ENCODE data around the gene SARS1. TPM values are rescaled to one million over a fixed set of nuclear protein-coding genes. Genes with fewer than 3 reads are reported as not detected.

Gene SARS1
- total and polyA plus RNA-seq, 2 experiments from 2014 or later = 158 to 180 TPM

DNA sequence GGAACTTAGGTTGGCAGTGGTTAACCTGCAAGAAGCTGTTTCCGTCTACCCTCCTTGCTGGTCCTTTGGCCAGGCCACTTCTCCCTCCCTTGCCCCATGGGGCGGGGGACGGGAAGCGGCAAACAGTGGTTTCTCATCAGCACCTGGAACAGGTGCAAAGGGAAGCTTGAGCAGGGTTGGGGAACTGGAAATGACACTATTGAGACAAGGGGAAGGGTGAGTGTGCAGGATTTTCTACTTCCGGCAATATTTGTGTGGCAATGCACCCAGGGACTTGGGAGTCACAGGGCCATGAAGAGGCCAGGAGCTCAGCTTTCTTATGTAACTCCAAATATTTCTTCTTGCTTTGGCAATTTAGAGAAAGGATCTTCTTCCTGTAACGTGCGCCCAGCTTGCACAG lies 29.0 kb upstream of the SARS1 start:
- TF ChIP-seq EZH2 (IDR thresholded peaks at IDR 0.05; ENCODE audit: borderline replicate concordance) = no peak
- TF ChIP-seq EZH2phosphoT487 (IDR thresholded peaks at IDR 0.05; ENCODE audit: low read depth, severe bottlenecking, unreplicated experiment) = no peak
- TF ChIP-seq, protein P1, sequence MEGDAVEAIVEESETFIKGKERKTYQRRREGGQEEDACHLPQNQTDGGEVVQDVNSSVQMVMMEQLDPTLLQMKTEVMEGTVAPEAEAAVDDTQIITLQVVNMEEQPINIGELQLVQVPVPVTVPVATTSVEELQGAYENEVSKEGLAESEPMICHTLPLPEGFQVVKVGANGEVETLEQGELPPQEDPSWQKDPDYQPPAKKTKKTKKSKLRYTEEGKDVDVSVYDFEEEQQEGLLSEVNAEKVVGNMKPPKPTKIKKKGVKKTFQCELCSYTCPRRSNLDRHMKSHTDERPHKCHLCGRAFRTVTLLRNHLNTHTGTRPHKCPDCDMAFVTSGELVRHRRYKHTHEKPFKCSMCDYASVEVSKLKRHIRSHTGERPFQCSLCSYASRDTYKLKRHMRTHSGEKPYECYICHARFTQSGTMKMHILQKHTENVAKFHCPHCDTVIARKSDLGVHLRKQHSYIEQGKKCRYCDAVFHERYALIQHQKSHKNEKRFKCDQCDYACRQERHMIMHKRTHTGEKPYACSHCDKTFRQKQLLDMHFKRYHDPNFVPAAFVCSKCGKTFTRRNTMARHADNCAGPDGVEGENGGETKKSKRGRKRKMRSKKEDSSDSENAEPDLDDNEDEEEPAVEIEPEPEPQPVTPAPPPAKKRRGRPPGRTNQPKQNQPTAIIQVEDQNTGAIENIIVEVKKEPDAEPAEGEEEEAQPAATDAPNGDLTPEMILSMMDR (IDR thresholded peaks at IDR 0.05; ENCODE audit: poor library complexity) = no peak
- H4K20me1 ChIP-seq (ENCODE audit: insufficient read depth, poor library complexity, severe bottlenecking) = no peaks in the 10 kb centered on the region
- H3K27me3 ChIP-seq = no peaks in the 10 kb centered on the region
- no peak overlapping the region for H2AFZ ChIP-seq
- DNase-seq (ENCODE audit: low spot score) = no peak
- H3K36me3 ChIP-seq (replicated peaks; ENCODE audit: insufficient read depth, low read depth) = no peaks in the 10 kb centered on the region
- H3K27ac ChIP-seq = no peak overlapping the region
- H3K4me2 ChIP-seq = no peak overlapping the region
- no peaks in the 10 kb centered on the region for H3K79me2 ChIP-seq
- 96% methylated on average over 7 of the region's 7 CpGs for WGBS (ENCODE audit: low lambda C conversion rate, missing lambda C conversion rate)
- H3K4me3 ChIP-seq = no peak overlapping the region
- H3K4me1 ChIP-seq (ENCODE audit: insufficient read depth) = peaks cover 15% of the 10 kb centered on the region
- no peaks in the 10 kb centered on the region for H3K9me3 ChIP-seq (ENCODE audit: low read depth)
- no peaks in the 10 kb centered on the region for H3K9me2 ChIP-seq (replicated peaks; ENCODE audit: insufficient read depth)

DNA sequence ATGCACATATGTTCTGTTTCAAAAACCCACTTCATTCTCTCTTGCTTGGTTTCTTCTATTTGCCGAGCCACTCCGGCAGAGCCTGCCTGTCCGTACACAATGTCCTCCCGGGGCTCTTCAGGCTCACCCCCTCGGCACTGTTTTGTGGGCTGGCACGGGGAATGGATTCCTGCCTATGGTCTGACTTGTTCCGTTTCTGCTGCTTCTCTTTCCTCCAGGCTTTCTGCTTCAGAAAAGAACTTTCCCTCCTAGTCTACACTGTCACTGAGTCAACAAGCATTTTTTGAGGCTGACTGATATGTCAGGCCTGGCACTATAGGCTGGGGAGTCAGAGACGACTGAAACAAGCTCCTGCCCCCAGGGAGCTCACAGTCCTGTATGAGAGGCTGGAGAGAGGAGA lies 28.4 kb upstream of the SARS1 start:
- TF ChIP-seq EZH2phosphoT487 (IDR thresholded peaks at IDR 0.05; ENCODE audit: low read depth, severe bottlenecking, unreplicated experiment) = no peak
- TF ChIP-seq, protein P1 (IDR thresholded peaks at IDR 0.05; ENCODE audit: poor library complexity) = no peak
- Histone ChIP-seq H3K4me3 (no peak overlapping the region), H4K20me1 (ENCODE audit: insufficient read depth, poor library complexity, severe bottlenecking) (no peaks in the 10 kb centered on the region), H3K27ac (no peak overlapping the region), H3K27me3 (no peaks in the 10 kb centered on the region), H3K79me2 (no peaks in the 10 kb centered on the region), H3K9me2 (replicated peaks; ENCODE audit: insufficient read depth) (no peaks in the 10 kb centered on the region), H3K9me3 (ENCODE audit: low read depth) (no peaks in the 10 kb centered on the region), H3K4me1 (ENCODE audit: insufficient read depth) (peaks cover 9% of the 10 kb centered on the region), H3K4me2 (no peak overlapping the region), H3K36me3 (replicated peaks; ENCODE audit: insufficient read depth, low read depth) (no peaks in the 10 kb centered on the region), H2AFZ (no peak overlapping the region)
- WGBS (ENCODE audit: low lambda C conversion rate, missing lambda C conversion rate) = 68% methylated on average over 8 of the region's 8 CpGs
- DNase-seq (ENCODE audit: low spot score) = no peak

DNA sequence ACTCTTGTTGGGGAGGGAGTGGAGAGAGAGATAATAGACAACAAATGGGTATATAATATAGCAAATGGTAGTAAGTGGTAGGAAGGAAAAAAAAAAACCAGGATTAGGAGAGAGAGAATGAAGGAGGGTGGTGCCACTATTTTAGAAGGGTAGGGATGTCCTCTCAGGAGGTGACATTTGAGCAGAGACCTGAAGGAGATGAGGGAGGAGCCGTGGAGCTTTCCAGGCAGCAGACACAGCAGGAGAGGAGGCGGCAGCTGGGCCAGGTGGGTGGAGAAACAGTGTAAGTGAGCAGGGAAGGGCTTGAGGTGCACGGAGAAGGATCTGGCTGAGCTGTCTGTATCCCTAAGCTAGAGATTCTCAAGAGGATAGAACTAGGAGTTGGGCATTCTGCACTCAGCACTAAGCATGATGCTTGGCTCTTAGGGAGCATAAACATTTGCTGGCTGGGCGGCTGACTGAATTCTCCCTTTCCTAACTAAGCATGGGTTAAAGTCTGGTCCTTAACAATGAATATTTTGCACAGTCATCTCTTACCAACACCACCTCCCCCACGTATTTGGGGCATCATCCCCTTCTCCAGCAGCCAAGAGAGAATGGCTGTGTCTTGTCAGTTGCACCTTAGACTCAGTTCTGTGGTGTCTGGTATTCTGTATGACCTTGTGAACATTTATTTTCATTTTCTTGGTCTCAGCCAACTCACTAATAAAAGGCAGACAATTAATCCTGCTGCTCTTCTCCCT lies 27.6 kb upstream of the SARS1 start:
- WGBS (ENCODE audit: low lambda C conversion rate, missing lambda C conversion rate) = 46% methylated on average over 5 of the region's 5 CpGs
- Histone ChIP-seq H3K27ac (no peak overlapping the region), H3K79me2 (no peaks in the 10 kb centered on the region), H4K20me1 (ENCODE audit: insufficient read depth, poor library complexity, severe bottlenecking) (no peaks in the 10 kb centered on the region), H3K9me2 (replicated peaks; ENCODE audit: insufficient read depth) (no peaks in the 10 kb centered on the region), H2AFZ (no peak overlapping the region), H3K27me3 (no peaks in the 10 kb centered on the region), H3K4me1 (ENCODE audit: insufficient read depth) (peaks cover 6% of the 10 kb centered on the region), H3K9me3 (ENCODE audit: low read depth) (no peaks in the 10 kb centered on the region), H3K4me3 (no peak overlapping the region), H3K4me2 (no peak overlapping the region), H3K36me3 (replicated peaks; ENCODE audit: insufficient read depth, low read depth) (no peaks in the 10 kb centered on the region)
- TF ChIP-seq EZH2 (IDR thresholded peaks at IDR 0.05; ENCODE audit: borderline replicate concordance) (no peak), EZH2phosphoT487 (IDR thresholded peaks at IDR 0.05; ENCODE audit: low read depth, severe bottlenecking, unreplicated experiment) (no peak)
- TF ChIP-seq, protein P1 (IDR thresholded peaks at IDR 0.05; ENCODE audit: poor library complexity) = no peak
- no peak for DNase-seq (ENCODE audit: low spot score)

Data from hepatocyte (in vitro differentiated cells).